Immature natural killer cell (primary cell): ENCODE data around the gene CARD16. TPM values are rescaled to one million over a fixed set of nuclear protein-coding genes. Genes with fewer than 3 reads are reported as not detected.
"Not testable (repeated sequence)": the region's sequence is repeated elsewhere in the genome, so short reads cannot be mapped to it uniquely, and the experiment has no call there.

Experiments
- DNase-seq, 3 donors: peaks; one replicate each; pipeline ENCODE4 v3.0.0; 2022; ENCODE audit warnings: mixed read lengths in 1 of 3
- H3K27ac Mint-ChIP-seq, 6 donors: one replicate each; pipeline ENCODE4 v1.8.0; 2020; ENCODE audit warnings: mixed read lengths in 6 of 6, mild to moderate bottlenecking in 5 of 6, inconsistent platforms in 4 of 6, moderate library complexity in 3 of 6
- H3K27me3 Mint-ChIP-seq, 3 donors: one replicate each; pipeline ENCODE4 v1.8.0; 2020 to 2021; ENCODE audit warnings: low read depth in 3 of 3, mild to moderate bottlenecking in 3 of 3, mixed read lengths in 3 of 3, moderate library complexity in 3 of 3, inconsistent platforms in 1 of 3
- H3K36me3 Mint-ChIP-seq, 3 donors: one replicate each; pipeline ENCODE4 v1.8.0; 2020; ENCODE audit warnings: mixed read lengths in 3 of 3, inconsistent platforms in 2 of 3, mild to moderate bottlenecking in 2 of 3
- H3K4me1 Mint-ChIP-seq, 2 donors: one replicate each; pipeline ENCODE4 v1.8.0; 2020; ENCODE audit warnings: inconsistent platforms in 2 of 2, mild to moderate bottlenecking in 2 of 2, mixed read lengths in 2 of 2, moderate library complexity in 1 of 2
- H3K4me3 Mint-ChIP-seq, 5 donors: one replicate each; pipeline ENCODE4 v1.8.0; 2020; ENCODE audit warnings: mild to moderate bottlenecking in 5 of 5, mixed read lengths in 5 of 5, inconsistent platforms in 3 of 5, moderate library complexity in 3 of 5
- H3K9me3 Mint-ChIP-seq, 6 donors: one replicate each; pipeline ENCODE4 v1.8.0; 2020; ENCODE audit warnings: mild to moderate bottlenecking in 6 of 6, mixed read lengths in 6 of 6, inconsistent platforms in 4 of 6, moderate library complexity in 3 of 6
- polyA plus RNA-seq, 3 donors: library from polyadenylated mRNA; unstranded; fragments of 300-500 nt; fragmentation: Illumina TruSeq; gene quantifications; one replicate each; pipeline ENCODE4 v1.2.3, GENCODE V29; 2021

CARD16 gene
- polyA plus RNA-seq, 3 donors from 2014 or later = 297 to 386 (median 368) TPM

- Mint-ChIP-seq H3K27ac (peak within 1 kb of the TSS; percentile 91 to 98 (median 94)), H3K4me3 (peak within 1 kb of the TSS; percentile 92 to 99 (median 98)), H3K9me3 (no peaks in the 10 kb centered on the region), H3K4me1 (peaks cover 56 to 62% of the 10 kb centered on the region in 2 donors), H3K27me3 (peaks cover 0 to 3% (median 0%) of the 10 kb centered on the region in 3 donors), H3K36me3 (peaks cover 18 to 50% (median 42%) of the 10 kb centered on the region in 3 donors)
- peak; percentile 41 to 54 (median 48) for DNase-seq
Measured at GRCh38 chr11:105034813-105035620, 10.1 kb downstream of the CARD16 start, which contains the start of gene CASP1. CASP1 (minus strand) TSS chr11:105035144; CDS start chr11:105035113, 31 bp downstream.

- DNase-seq, H3K27me3 Mint-ChIP-seq, H3K9me3 Mint-ChIP-seq: not testable (repeated sequence)
- H3K36me3 Mint-ChIP-seq = peaks cover 18 to 50% (median 43%) of the 10 kb centered on the region in 3 donors
- H3K4me3 Mint-ChIP-seq = peak overlapping the region; percentile 92 to 99 (median 98)
- peak overlapping the region; percentile 91 to 98 (median 94) for H3K27ac Mint-ChIP-seq
- peaks cover 59 to 64% of the 10 kb centered on the region in 2 donors for H3K4me1 Mint-ChIP-seq
Measured at GRCh38 chr11:105034388-105034787, 10.7 kb downstream of the CARD16 start.

GRCh38 chr11:105033781-105034180, 11.4 kb downstream of the CARD16 start:
- peaks cover 0 to 3% (median 0%) of the 10 kb centered on the region in 3 donors for H3K27me3 Mint-ChIP-seq
- H3K4me3 Mint-ChIP-seq = peak overlapping the region; percentile 92 to 99 (median 98)
- H3K9me3 Mint-ChIP-seq = no peaks in the 10 kb centered on the region
- peak in 1 of 3 donors; percentile 18 for DNase-seq
- H3K4me1 Mint-ChIP-seq = peaks cover 64 to 70% of the 10 kb centered on the region in 2 donors
- H3K36me3 Mint-ChIP-seq = peaks cover 21 to 51% (median 47%) of the 10 kb centered on the region in 3 donors
- peak overlapping the region; percentile 91 to 98 (median 94) for H3K27ac Mint-ChIP-seq

GRCh38 chr11:105033343-105033742, 11.8 kb downstream of the CARD16 start:
- Mint-ChIP-seq H3K4me3 (peak overlapping the region; percentile 92 to 99 (median 98)), H3K36me3 (peaks cover 21 to 51% (median 46%) of the 10 kb centered on the region in 3 donors), H3K27ac (peak overlapping the region; percentile 91 to 98 (median 94)), H3K9me3 (no peaks in the 10 kb centered on the region), H3K4me1 (peaks cover 66 to 74% of the 10 kb centered on the region in 2 donors), H3K27me3 (peaks cover 0 to 3% (median 0%) of the 10 kb centered on the region in 3 donors)
- DNase-seq = no peak

- Mint-ChIP-seq H3K4me3 (peak overlapping the region; percentile 92 to 99 (median 98)), H3K27me3 (peaks cover 0 to 3% (median 0%) of the 10 kb centered on the region in 3 donors), H3K27ac (peak overlapping the region; percentile 43 to 96 (median 86)), H3K36me3 (peaks cover 22 to 53% (median 45%) of the 10 kb centered on the region in 3 donors), H3K4me1 (peaks cover 70 to 83% of the 10 kb centered on the region in 2 donors), H3K9me3 (no peaks in the 10 kb centered on the region)
- peak in 1 of 3 donors; percentile 23 for DNase-seq
Measured at GRCh38 chr11:105032495-105032894, 12.6 kb downstream of the CARD16 start.

DNA sequence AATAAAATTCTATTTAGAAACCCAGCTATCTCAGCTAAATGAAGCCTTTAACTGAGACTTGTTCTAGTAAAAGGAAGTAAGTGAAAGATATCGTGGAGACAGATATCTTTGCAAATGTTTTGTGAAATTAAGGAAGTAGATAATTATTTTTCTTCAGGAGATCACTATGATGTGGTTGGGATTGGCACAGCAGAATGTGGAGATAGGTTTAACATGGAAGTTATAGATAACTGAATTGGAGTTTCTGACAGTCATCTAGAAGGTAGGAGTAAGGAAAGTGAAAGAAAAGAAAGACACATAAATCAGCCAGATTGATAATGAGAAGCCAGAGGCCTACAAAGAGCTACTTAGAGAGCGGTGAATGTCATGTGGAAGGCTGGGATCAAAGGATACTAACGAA, 17.5 kb downstream of the CARD16 start:
- peaks cover 41 to 62% (median 51%) of the 10 kb centered on the region in 3 donors for H3K36me3 Mint-ChIP-seq
- H3K9me3 Mint-ChIP-seq = no peaks in the 10 kb centered on the region
- DNase-seq = no peak
- peaks cover 34 to 60% of the 10 kb centered on the region in 2 donors for H3K4me1 Mint-ChIP-seq
- peak overlapping the region in 3 of 5 donors; percentile 1 to 37 (median 7) for H3K4me3 Mint-ChIP-seq
- peak overlapping the region; percentile 0 to 89 (median 60) for H3K27ac Mint-ChIP-seq
- H3K27me3 Mint-ChIP-seq = no peaks in the 10 kb centered on the region

- H3K4me1 Mint-ChIP-seq = peaks cover 12 to 34% of the 10 kb centered on the region in 2 donors
- no peak for DNase-seq
- peak overlapping the region in 4 of 6 donors; percentile 6 to 45 (median 14) for H3K27ac Mint-ChIP-seq
- no peak overlapping the region for H3K4me3 Mint-ChIP-seq
- H3K36me3 Mint-ChIP-seq = peaks cover 31 to 40% (median 34%) of the 10 kb centered on the region in 3 donors
- H3K9me3 Mint-ChIP-seq = no peaks in the 10 kb centered on the region
- no peaks in the 10 kb centered on the region for H3K27me3 Mint-ChIP-seq
Measured at GRCh38 chr11:105024394-105024793, 20.7 kb downstream of the CARD16 start.

DNA sequence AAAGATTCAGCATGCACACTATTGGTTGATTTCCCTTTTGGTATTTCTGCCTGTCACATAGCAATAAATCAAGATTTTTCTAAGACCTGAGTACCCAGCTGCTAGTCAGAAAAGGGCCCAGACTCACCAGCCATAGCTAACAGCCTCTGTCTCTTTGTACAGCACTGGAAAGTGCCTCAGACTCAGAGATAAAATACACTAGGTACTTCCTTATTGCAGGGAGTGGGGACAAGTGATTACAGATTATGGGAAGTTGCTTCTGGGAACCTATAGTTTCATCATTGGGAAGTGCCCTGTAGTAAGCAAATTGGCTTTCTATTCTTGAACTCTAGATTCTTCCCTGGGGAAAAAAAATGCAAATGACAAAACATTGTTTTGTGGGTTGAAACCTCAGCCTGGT, 22.1 kb downstream of the CARD16 start, which contains the start of gene CASP5:
CASP5 (minus strand) TSS at position 166 of the 400 bp plus-strand sequence; CDS start at position 134, 32 bp downstream.
- Mint-ChIP-seq H3K27ac (peak within 1 kb of the TSS in 4 of 6 donors; percentile 23 to 65 (median 38)), H3K36me3 (peaks cover 22 to 28% (median 25%) of the 10 kb centered on the region in 3 donors), H3K4me1 (peaks cover 5 to 20% of the 10 kb centered on the region in 2 donors), H3K4me3 (no peak within 1 kb of the TSS), H3K27me3 (no peaks in the 10 kb centered on the region), H3K9me3 (no peaks in the 10 kb centered on the region)
- no peak for DNase-seq

GRCh38 chr11:105022527-105022926, 22.6 kb downstream of the CARD16 start:
- H3K4me3 Mint-ChIP-seq = no peak overlapping the region

DNA sequence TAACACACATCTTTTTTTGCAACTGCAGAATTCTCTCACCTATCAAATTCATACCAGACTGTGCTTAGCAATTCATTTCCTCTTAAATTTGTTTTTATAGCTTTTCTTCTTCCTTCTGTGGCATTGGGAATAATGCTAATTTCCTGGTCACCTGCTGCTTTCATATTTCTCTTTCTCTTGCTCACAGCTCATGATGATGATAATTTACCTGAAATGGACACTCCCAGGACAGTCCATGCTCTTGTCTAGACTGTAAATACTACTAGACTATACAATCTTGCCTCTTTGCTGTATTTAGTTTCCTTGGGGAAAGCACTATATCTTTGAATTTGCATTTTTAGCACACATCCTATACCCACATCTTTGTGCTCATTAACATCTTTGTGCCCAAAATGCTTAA, 37.7 kb downstream of the CARD16 start:
- H3K4me1 Mint-ChIP-seq = no peaks in the 10 kb centered on the region
- no peaks in the 10 kb centered on the region for H3K9me3 Mint-ChIP-seq
- H3K27ac Mint-ChIP-seq = no peak overlapping the region
- H3K4me3 Mint-ChIP-seq = no peak overlapping the region
- H3K27me3 Mint-ChIP-seq = peaks cover 0 to 2% (median 0%) of the 10 kb centered on the region in 3 donors
- H3K36me3 Mint-ChIP-seq = peaks cover 0 to 5% (median 0%) of the 10 kb centered on the region in 3 donors
- no peak for DNase-seq

More at GRCh38 chr11:105022527-105022926, 22.6 kb downstream of the CARD16 start:
- Mint-ChIP-seq H3K4me1 (peaks cover 0 to 15% of the 10 kb centered on the region in 2 donors), H3K27me3 (no peaks in the 10 kb centered on the region), H3K27ac (peak overlapping the region in 1 of 6 donors; percentile 51), H3K9me3 (no peaks in the 10 kb centered on the region), H3K36me3 (peaks cover 18 to 23% (median 20%) of the 10 kb centered on the region in 3 donors)
- no peak for DNase-seq

GRCh38 chr11:105005451-105005845, 39.7 kb downstream of the CARD16 start:
- Mint-ChIP-seq H3K27ac (no peak overlapping the region), H3K4me1 (peaks cover 5 to 8% of the 10 kb centered on the region in 2 donors), H3K9me3 (no peaks in the 10 kb centered on the region), H3K36me3 (peaks cover 0 to 5% (median 0%) of the 10 kb centered on the region in 3 donors), H3K27me3 (peaks cover 0 to 2% (median 0%) of the 10 kb centered on the region in 3 donors), H3K4me3 (no peak overlapping the region)
- DNase-seq = no peak

- no peak overlapping the region for H3K27ac Mint-ChIP-seq
- peaks cover 0 to 2% (median 0%) of the 10 kb centered on the region in 3 donors for H3K27me3 Mint-ChIP-seq
- DNase-seq = no peak
- no peak overlapping the region for H3K4me3 Mint-ChIP-seq
- peaks cover 0 to 3% (median 0%) of the 10 kb centered on the region in 3 donors for H3K36me3 Mint-ChIP-seq
- H3K4me1 Mint-ChIP-seq = peaks cover 8% of the 10 kb centered on the region in 2 donors
- H3K9me3 Mint-ChIP-seq = no peaks in the 10 kb centered on the region
Measured at GRCh38 chr11:105004021-105004420, 41.1 kb downstream of the CARD16 start.

DNA sequence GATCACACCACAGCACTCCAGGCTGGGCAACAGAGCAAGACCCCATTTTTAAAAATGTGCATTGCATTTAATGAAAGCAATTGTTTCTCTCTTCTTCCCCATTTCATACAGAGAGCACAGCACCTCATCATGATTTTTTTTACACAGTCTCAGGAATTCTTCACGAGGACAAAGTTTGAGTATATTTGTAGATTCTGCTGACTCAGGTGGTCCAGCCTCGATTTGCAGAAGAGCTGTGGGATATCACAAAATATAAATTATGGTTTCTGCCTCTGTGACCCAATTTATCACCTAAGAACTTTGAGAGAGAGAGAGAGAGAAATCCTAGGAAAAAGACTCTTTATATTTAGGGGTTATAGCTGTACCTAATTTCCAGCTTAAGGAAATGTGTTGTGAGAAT, 42.0 kb downstream of the CARD16 start:
- H3K4me1 Mint-ChIP-seq = peaks cover 8% of the 10 kb centered on the region in 2 donors
- no peak overlapping the region for H3K4me3 Mint-ChIP-seq
- no peaks in the 10 kb centered on the region for H3K36me3 Mint-ChIP-seq
- H3K27ac Mint-ChIP-seq = no peak overlapping the region
- DNase-seq = no peak
- H3K27me3 Mint-ChIP-seq = peaks cover 0 to 2% (median 0%) of the 10 kb centered on the region in 3 donors
- H3K9me3 Mint-ChIP-seq = no peaks in the 10 kb centered on the region

GRCh38 chr11:105000797-105001196, 44.3 kb downstream of the CARD16 start:
- DNase-seq = peak; percentile 44 to 63 (median 57)
- no peak overlapping the region for H3K4me3 Mint-ChIP-seq

More at GRCh38 chr11:105000797-105001196, 44.3 kb downstream of the CARD16 start:
- Mint-ChIP-seq H3K27ac (peak overlapping the region in 1 of 6 donors; percentile 21), H3K36me3 (no peaks in the 10 kb centered on the region), H3K4me1 (peaks cover 8% of the 10 kb centered on the region in 2 donors), H3K27me3 (no peaks in the 10 kb centered on the region), H3K9me3 (no peaks in the 10 kb centered on the region)
